ENCODE results near the gene FHOD3.

DNA sequence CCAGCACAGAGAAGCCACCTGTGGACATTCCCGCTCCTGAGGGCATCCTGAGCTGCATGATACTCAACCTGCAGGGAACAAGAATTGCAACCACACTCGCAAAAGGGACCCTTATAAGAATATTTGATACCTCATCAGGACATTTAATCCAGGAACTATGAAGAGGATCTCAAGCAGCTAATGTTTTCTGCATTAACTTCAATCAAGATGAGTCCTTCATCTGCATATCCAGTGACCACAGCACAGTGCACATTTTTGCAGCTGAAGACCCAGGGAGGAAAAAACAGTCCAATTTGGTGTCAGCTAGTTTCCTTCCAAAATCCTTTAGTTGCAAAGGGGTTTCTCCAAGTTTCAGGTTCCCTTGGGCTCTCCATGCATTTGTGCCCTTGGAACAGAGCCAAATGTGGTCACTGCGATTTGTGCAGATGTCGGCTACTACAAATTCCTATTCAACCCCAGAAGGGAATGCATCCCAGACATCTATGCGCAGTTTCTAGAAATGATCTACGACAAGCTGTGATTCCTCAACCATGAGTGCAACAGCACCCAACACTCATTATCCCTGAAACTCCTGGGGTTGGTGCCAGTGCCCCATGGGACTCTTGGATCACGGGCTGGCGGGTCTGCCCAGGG is 23.3 kb upstream of the FHOD3 start:
- TF ChIP-seq EZH2 (IDR thresholded peaks at IDR 0.05; ENCODE audit: borderline replicate concordance, insufficient read depth, low read depth, low read length, poor library complexity, severe bottlenecking) (no peak), CTCF (IDR thresholded peaks at IDR 0.05) (no peak)

Data from B cell (primary cell).